ENCODE results near the gene LRRC71. TPM values are rescaled to one million over a fixed set of nuclear protein-coding genes. Genes with fewer than 3 reads are reported as not detected.
A peak's percentile ranks its signal among the peaks of the same experiment; 100 is the strongest.

The LRRC71 gene
- total RNA-seq, 1 donor from 2014 or later = 2.5 TPM

- ATAC-seq (no peak), DNase-seq (ENCODE audit: low spot score) (no peak)
- intact Hi-C loops (cut with DNase I) = no loop called here
These were observed 41.3 kb downstream of the LRRC71 start for GRCh38 chr1:156961709-156962108.

DNA sequence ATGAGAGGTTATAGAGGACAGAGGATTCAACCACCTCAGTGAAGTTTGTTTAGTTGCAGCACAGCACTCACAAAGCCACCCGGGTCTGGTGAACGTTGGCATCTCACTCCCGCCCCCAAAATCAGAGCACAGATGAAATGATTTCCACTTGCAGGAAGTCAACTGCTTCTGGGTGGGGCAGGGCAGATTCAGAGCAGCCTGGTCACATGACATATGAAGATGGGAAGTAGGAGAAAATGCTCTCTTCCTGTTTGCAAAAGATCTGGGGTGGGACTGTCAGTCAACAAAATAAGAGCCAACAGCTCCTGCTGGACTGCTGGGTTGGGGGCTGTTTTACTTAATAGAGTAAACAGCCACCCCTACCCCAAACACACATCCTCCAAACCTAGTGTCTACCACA is 43.2 kb downstream of the LRRC71 start:
- no peak for DNase-seq (ENCODE audit: low spot score)
- intact Hi-C loops (cut with DNase I) = no loop called here
- ATAC-seq = peak; percentile 66

DNA sequence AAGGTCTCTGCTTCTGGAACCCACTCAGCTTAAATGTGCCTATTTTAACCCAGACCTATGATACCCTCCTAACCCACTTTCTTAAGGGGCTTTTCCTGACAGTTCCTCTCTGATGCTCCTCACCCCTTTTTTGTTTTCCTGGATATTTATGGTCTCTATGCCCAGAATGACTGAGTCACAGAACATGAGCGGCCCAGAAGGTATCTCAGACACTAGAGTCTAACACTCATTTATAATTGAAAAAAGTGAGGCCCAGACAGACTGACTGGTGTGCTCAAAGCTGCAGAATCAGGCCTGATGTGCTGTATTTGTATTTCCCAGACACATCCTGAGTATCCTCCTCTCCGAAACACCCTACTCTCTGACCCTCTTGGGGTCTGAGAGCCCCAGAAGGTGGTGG is 44.0 kb downstream of the LRRC71 start:
- DNase-seq (ENCODE audit: low spot score) (no peak), ATAC-seq (no peak)
- intact Hi-C loops (cut with DNase I) = no loop called here

- ATAC-seq (no peak), DNase-seq (ENCODE audit: low spot score) (no peak)
- intact Hi-C loops (cut with DNase I) = no loop called here
These were observed 49.1 kb downstream of the LRRC71 start for GRCh38 chr1:156969496-156969895.

GRCh38 chr1:156970017-156970416 is 49.6 kb downstream of the LRRC71 start:
- intact Hi-C loops (cut with DNase I) = no loop called here
- ATAC-seq (no peak), DNase-seq (ENCODE audit: low spot score) (no peak)

DNA sequence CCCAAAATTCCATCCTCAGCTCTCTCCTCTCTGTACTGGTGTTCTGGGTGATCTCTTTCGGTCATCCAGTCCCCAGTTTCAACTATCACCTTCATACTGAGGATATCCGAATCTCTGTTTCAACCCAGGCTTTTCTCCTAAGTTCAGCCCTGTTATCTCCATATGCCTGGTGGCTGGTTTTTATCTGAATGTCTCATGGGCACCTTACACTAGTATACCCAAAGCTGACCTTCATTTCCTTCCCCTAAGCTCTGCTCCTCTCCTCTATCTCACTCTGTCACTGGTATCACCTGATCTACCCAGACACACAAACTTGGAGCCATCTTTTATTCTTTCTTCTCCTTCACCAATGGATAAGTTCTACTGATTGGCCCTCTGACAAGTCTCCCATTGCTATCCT is 53.0 kb downstream of the LRRC71 start:
- ATAC-seq = no peak
- intact Hi-C loops (cut with DNase I) = no loop called here
- no peak for DNase-seq (ENCODE audit: low spot score)

- DNase-seq (ENCODE audit: low spot score) = no peak
- intact Hi-C loops (cut with DNase I) = no loop called here
- no peak for ATAC-seq
These were observed 54.7 kb downstream of the LRRC71 start for GRCh38 chr1:156975084-156975483.

DNA sequence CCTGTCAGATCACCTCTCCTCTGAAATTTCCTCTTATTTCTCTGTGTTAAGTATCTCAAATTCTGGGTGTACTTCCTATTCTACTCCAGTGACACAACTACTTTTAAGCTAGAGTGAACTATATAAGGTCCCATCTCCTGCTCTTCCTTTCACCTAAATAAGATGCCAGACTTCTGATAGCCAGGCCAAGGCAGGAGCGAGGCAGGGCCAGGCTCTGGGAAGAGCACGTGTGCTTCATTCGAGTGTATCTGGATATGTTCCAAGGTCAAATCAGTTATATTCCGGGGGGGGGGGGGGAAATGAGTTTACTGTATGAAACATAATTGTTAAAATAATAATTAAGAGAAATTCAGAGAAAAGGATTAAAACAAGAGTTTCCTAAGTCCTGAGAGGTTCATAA is 60.1 kb downstream of the LRRC71 start:
- intact Hi-C loops (cut with DNase I) = no loop called here
- no peak for ATAC-seq
- no peak for DNase-seq (ENCODE audit: low spot score)

Small RNA genes lying within 50 kb of the gene (microRNA-seq; reads per million reads assigned to microRNA genes)
- not detected for gene MIR765

Other genes with a start within 250 kb of the LRRC71 start
- gene NES, start 243.2 kb upstream of the LRRC71 start, total RNA-seq = 126 TPM
- gene CRABP2, start 215.0 kb upstream of the LRRC71 start, total RNA-seq = 40.0 TPM
- gene METTL25B, start 192.2 kb upstream of the LRRC71 start, total RNA-seq = 35.9 TPM
- 19.4 TPM for gene ISG20L2, start 191.9 kb upstream of the LRRC71 start, total RNA-seq
- 59.5 TPM for gene MRPL24, start 179.5 kb upstream of the LRRC71 start, total RNA-seq
- gene HDGF, start 169.0 kb upstream of the LRRC71 start, total RNA-seq = 112 TPM
- 52.8 TPM for gene PRCC, start 153.1 kb upstream of the LRRC71 start, total RNA-seq
- 1.6 TPM for gene SH2D2A, start 103.8 kb upstream of the LRRC71 start, total RNA-seq
- 0.40 TPM for gene INSRR, start 61.5 kb upstream of the LRRC71 start, total RNA-seq
- gene NTRK1, start 59.8 kb upstream of the LRRC71 start, total RNA-seq = 1.8 TPM
- gene PEAR1, start 26.9 kb upstream of the LRRC71 start, total RNA-seq = 74.7 TPM
- gene ARHGEF11, start 125.1 kb downstream of the LRRC71 start, total RNA-seq = 38.4 TPM
- not detected for gene ETV3L, start 179.2 kb downstream of the LRRC71 start, total RNA-seq
- 32.5 TPM for gene ETV3, start 217.8 kb downstream of the LRRC71 start, total RNA-seq

Measured in sciatic nerve (tissue), 2 donors.